ENCODE measurements around the gene OR4E1. TPM values are rescaled to one million over a fixed set of nuclear protein-coding genes. Genes with fewer than 3 reads are reported as not detected.

OR4E1 gene
- total and polyA plus RNA-seq, 4 donors: not detected

DNA sequence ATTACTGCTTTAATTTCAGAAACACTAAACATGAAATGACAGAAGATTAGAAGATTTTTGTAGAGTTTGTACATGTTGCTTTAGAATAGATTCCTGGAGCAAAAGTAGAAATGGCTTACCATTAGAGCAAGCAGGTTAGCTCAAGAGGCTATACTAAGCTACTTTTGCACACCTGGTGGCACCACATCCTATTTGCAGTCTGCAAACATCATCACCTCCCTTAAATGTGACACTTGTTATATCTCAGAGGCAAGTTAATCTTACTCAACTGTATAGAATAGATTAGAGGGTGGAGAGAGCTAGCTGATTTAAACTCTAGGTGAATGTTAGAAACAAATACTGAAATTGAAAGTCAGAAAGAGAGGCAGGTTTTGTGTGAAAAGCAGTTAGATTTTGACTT, 30.7 kb upstream of the OR4E1 start:
- Histone ChIP-seq H3K36me3 (ENCODE audit: control insufficient read depth in 4 of 4, insufficient read depth in 3 of 4, low read depth in 1 of 4, low read length in 3 of 4) (no peaks in the 10 kb centered on the region), H3K9me3 (ENCODE audit: control insufficient read depth in 4 of 4, low read length in 3 of 4) (peaks cover 4 to 6% (median 6%) of the 10 kb centered on the region in 4 donors), H3K27ac (ENCODE audit: low read depth in 1 of 2, low read length in 2 of 2) (no peak overlapping the region), H3K4me1 (ENCODE audit: control insufficient read depth in 4 of 4, insufficient read depth in 4 of 4, low read length in 3 of 4) (no peaks in the 10 kb centered on the region), H3K9ac (ENCODE audit: low read depth in 1 of 2, low read length in 2 of 2) (no peak overlapping the region), H3K27me3 (ENCODE audit: control insufficient read depth in 4 of 4, insufficient read depth in 4 of 4, low read length in 3 of 4) (no peaks in the 10 kb centered on the region), H3K4me3 (ENCODE audit: low read depth in 1 of 3, low read length in 3 of 3) (no peak overlapping the region)
- TF ChIP-seq SP1 (IDR thresholded peaks at IDR 0.05) (no peak), JUND (IDR thresholded peaks at IDR 0.05) (no peak), FOXA1 (IDR thresholded peaks at IDR 0.05) (no peak), TAF1 (conservative IDR thresholded peaks at IDR 0.05) (no peak), HNF4A (conservative IDR thresholded peaks at IDR 0.05) (no peak), FOXA2 (IDR thresholded peaks at IDR 0.05) (no peak), CTCF (IDR thresholded peaks at IDR 0.05; ENCODE audit: low read depth, low read length, missing input control) (no peak), NR2F2 (IDR thresholded peaks at IDR 0.05) (no peak), YY1 (IDR thresholded peaks at IDR 0.05) (no peak), RXRA (IDR thresholded peaks at IDR 0.05) (no peak), HNF4G (IDR thresholded peaks at IDR 0.05) (no peak), MAX (IDR thresholded peaks at IDR 0.05) (no peak), RAD21 (IDR thresholded peaks at IDR 0.05) (no peak), REST (IDR thresholded peaks at IDR 0.05) (no peak), ZBTB33 (IDR thresholded peaks at IDR 0.05) (no peak), EGR1 (IDR thresholded peaks at IDR 0.05; ENCODE audit: low read depth in 2 of 2) (no peak)
- TF ChIP-seq, protein P1, sequence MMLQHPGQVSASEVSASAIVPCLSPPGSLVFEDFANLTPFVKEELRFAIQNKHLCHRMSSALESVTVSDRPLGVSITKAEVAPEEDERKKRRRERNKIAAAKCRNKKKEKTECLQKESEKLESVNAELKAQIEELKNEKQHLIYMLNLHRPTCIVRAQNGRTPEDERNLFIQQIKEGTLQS (IDR thresholded peaks at IDR 0.05): no peak
- no peak for DNase-seq (ENCODE audit: low spot score)
